HepG2 (cell line): ENCODE measurements around the gene NFXL1.

ENCODE experiments used
- ZNF839 ChIP-seq: sonication (generic); formaldehyde crosslinking; IDR thresholded peaks from 2 replicates; pipeline ENCODE4 v1.4.0; 2020; ENCODE audit warnings: missing genetic modification reagents, mild to moderate bottlenecking, borderline replicate concordance
- TF ChIP-seq, protein P1 (sequence below): sonication (generic); formaldehyde crosslinking; IDR thresholded peaks from 2 replicates; pipeline ENCODE4 v1.5.1; 2020; ENCODE audit warnings: missing genetic modification reagents, mild to moderate bottlenecking, borderline replicate concordance
- TF ChIP-seq, protein P2 (sequence below): sonication (generic); formaldehyde crosslinking; IDR thresholded peaks from 2 replicates; pipeline ENCODE4 v1.8.0; 2022; ENCODE audit warnings: mild to moderate bottlenecking, missing genetic modification reagents, moderate library complexity

DNA sequence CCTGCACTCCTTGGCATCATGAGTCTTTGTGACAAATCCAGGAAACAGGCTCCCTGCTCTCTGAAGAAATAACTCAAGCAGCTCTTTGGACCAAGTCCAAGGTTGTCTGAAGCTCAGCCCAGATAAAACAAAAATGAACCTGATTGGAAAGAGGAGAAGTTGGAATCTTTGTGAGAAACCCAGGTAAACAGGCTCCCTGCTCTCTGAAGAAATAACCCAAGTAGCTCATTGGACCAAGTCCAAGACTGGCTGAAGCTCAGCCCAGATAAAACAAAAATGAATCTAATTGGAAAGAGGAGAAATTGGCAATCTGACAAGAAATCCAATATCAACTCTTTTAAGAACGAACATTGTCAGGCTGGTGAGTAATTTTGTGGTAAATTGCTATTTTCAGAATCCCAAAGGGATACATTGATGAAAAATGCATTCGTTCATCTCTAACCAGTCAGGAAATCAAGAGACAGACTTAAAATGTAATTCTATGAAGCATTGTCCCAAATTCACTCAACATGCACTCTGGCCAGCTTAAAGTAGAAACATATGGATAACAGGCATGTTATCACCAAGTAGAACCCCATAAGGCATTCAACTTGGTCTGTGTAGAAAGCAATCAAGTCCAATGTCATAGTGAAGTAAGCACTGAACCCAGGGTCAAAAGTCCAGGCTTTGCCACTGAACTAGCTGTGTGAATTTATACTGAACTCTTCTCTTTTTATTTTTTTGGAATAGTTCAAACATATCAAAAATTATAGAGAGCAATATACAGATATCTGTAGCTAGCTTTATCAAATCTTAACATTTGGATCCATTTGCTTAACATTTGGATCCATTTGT lies 16.8 kb upstream of the NFXL1 start:
- TF ChIP-seq, protein P1, sequence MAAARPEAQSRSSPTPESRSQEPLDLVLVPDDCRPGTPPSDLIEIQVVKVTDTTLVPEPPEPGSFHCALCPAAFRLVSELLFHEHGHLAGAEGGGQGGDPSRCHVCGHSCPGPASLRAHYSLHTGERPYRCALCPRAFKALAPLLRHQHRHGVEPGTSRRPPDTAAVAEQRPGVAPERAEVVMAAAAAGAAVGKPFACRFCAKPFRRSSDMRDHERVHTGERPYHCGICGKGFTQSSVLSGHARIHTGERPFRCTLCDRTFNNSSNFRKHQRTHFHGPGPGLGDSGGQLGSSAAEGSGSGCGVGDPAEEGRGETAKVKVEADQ (CRISPR knock-in tag) = no peak
- TF ChIP-seq ZNF839 (CRISPR knock-in tag) = no peak
- TF ChIP-seq, protein P2, sequence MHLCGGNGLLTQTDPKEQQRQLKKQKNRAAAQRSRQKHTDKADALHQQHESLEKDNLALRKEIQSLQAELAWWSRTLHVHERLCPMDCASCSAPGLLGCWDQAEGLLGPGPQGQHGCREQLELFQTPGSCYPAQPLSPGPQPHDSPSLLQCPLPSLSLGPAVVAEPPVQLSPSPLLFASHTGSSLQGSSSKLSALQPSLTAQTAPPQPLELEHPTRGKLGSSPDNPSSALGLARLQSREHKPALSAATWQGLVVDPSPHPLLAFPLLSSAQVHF (CRISPR knock-in tag) = no peak
